Measurements from ENCODE around the gene TCERG1L. TPM values are rescaled to one million over a fixed set of nuclear protein-coding genes. Genes with fewer than 3 reads are reported as not detected.
A peak's percentile ranks its signal among the peaks of the same experiment; 100 is the strongest.

The TCERG1L gene
- total and polyA plus RNA-seq, 10 donors: 0.03 to 1.2 (median 0.30) TPM; not detected in 3

DNA sequence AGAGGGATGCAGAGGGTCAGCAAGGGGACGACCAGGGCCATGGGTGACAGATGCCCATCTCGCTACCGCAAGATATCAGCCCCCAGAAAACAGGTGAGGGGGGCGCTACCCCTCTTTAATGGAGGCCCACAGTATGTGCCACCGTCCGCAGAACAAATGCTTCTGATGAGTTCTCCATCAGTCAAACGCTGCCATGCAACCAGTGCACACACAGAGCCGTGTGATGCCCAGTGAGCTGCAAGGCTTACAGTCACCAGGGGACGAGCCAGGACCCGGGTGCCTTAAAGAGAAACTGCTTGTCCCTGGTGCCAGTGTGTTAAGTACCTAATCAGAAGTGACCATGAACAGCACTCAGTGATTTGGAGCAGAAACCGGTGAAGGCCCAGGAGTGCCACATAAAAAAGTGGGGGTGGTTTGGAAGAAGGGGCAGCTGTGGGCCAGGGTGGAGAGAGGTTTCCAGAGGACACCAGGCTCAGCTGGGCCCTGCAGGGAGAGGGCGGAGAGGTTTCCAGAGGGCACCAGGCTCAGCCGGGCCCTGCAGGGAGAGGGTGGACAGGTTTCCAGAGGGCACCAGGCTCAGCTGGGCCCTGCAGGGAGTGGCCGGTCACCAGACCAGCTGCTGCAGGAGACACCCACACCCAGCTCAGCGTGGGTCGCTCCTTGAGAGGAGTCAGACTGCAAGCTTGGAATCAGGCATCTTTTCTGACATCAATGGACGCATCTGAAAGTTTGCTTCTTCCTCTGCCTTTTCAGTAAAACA, 50.9 kb downstream of the TCERG1L start:
- TF ChIP-seq POLR2AphosphoS5 (IDR thresholded peaks at IDR 0.05) (no peak), POLR2A (IDR thresholded peaks at IDR 0.05) (no peak)
- TF ChIP-seq, protein P1, sequence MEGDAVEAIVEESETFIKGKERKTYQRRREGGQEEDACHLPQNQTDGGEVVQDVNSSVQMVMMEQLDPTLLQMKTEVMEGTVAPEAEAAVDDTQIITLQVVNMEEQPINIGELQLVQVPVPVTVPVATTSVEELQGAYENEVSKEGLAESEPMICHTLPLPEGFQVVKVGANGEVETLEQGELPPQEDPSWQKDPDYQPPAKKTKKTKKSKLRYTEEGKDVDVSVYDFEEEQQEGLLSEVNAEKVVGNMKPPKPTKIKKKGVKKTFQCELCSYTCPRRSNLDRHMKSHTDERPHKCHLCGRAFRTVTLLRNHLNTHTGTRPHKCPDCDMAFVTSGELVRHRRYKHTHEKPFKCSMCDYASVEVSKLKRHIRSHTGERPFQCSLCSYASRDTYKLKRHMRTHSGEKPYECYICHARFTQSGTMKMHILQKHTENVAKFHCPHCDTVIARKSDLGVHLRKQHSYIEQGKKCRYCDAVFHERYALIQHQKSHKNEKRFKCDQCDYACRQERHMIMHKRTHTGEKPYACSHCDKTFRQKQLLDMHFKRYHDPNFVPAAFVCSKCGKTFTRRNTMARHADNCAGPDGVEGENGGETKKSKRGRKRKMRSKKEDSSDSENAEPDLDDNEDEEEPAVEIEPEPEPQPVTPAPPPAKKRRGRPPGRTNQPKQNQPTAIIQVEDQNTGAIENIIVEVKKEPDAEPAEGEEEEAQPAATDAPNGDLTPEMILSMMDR (IDR thresholded peaks at IDR 0.05 in 8 of 11, conservative IDR thresholded peaks at IDR 0.05 in 3 of 11): no peak
- Histone ChIP-seq H3K4me3 (no peak overlapping the region), H3K4me1 (no peaks in the 10 kb centered on the region), H3K36me3 (no peaks in the 10 kb centered on the region), H3K27me3 (replicated peaks in 1 of 7) (no peaks in the 10 kb centered on the region), H3K9me3 (no peaks in the 10 kb centered on the region), H3K27ac (no peak overlapping the region)
- WGBS, 5 donors: 85 to 91% (median 88%) methylated on average over 14 to 17 of the region's 17 CpGs
- intact Hi-C loops (cut with DNase I; ENCODE audit: low total_unique reads): no loop called here
- DNase-seq: peak; percentile 66

DNA sequence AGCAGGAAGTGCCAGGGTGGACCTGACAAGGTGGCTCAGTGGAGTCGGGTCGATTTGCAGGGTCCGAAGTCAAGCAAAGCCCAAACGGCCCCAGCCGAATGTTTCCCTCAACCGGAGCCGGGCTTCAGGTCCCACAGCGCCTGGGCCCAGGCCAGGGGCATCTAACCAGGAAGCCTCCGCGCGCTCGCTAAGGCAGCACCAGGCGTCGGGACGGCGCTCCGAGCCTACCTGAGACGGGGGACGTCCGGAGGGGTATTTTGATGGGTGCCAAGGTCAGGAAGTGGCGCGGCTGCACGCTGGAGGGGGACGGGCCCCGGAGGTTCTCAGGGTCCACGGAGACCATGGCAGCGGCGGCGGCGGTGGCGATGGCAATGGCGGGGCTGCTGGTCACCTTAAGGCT, 51.5 kb downstream of the TCERG1L start:
- no peaks in the 10 kb centered on the region for H3K27me3 ChIP-seq (replicated peaks in 1 of 7)
- TF ChIP-seq POLR2AphosphoS5 (IDR thresholded peaks at IDR 0.05): no peak
- no peak for TF ChIP-seq POLR2A (IDR thresholded peaks at IDR 0.05)
- TF ChIP-seq, protein P1 (IDR thresholded peaks at IDR 0.05 in 8 of 11, conservative IDR thresholded peaks at IDR 0.05 in 3 of 11): no peak
- DNase-seq: peak; percentile 67
- intact Hi-C loops (cut with DNase I; ENCODE audit: low total_unique reads): no loop called here
- H3K27ac ChIP-seq: no peak overlapping the region
- no peak overlapping the region for H3K4me3 ChIP-seq
- H3K36me3 ChIP-seq: no peaks in the 10 kb centered on the region
- no peaks in the 10 kb centered on the region for H3K9me3 ChIP-seq
- no peaks in the 10 kb centered on the region for H3K4me1 ChIP-seq
- 92 to 98% (median 94%) methylated on average over 20 to 32 of the region's 32 CpGs for WGBS, 5 donors

DNA sequence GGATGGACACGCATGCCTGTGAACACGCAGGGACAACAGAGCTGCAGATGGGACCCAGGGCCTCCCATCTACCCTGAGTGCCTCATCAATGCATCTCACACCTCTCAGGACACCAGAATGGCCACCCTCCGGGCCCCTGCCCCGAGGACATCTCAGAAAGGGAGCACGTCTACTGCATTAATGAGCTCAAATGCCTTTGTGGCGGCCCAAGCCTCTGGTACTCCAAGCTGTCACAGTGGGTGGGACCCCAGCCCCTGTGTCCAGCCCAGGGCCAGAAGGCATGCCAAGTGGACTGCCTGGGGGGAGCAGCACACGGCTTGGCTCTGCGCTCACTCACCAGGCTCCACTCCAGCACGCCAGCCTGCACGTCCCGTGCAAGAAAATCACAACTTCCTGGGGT, 52.0 kb downstream of the TCERG1L start:
- Histone ChIP-seq H3K4me3 (no peak overlapping the region), H3K9me3 (no peaks in the 10 kb centered on the region), H3K4me1 (no peaks in the 10 kb centered on the region), H3K27me3 (replicated peaks in 1 of 7) (no peaks in the 10 kb centered on the region), H3K27ac (no peak overlapping the region), H3K36me3 (no peaks in the 10 kb centered on the region)
- intact Hi-C loops (cut with DNase I; ENCODE audit: low total_unique reads): no loop called here
- 72 to 97% (median 84%) methylated on average over 4 to 11 of the region's 11 CpGs for WGBS, 5 donors
- TF ChIP-seq POLR2A (IDR thresholded peaks at IDR 0.05) (no peak), POLR2AphosphoS5 (IDR thresholded peaks at IDR 0.05) (no peak)
- TF ChIP-seq, protein P1 (IDR thresholded peaks at IDR 0.05 in 8 of 11, conservative IDR thresholded peaks at IDR 0.05 in 3 of 11): no peak
- peak; percentile 65 for DNase-seq

DNA sequence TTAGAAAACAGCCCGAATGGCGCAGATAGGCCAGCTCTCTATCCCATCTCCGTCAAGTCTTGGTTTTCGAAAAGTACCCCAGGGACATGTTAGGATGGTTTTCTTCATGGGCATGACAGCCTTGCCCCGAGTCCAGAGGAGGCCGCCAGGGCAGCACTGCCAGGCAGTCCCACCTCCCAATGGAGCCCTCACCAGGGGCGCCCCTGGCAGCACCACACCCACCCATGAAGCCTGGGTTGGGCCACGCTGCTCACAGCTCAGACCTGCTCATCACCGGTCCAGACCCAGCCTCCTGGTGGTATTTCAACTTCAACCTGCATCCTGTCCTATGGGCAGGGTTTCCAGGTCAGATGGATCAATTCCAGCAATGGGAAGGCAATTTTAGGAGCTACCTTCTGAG, 53.3 kb downstream of the TCERG1L start:
- H3K27me3 ChIP-seq (replicated peaks in 1 of 7): no peaks in the 10 kb centered on the region
- H3K36me3 ChIP-seq: no peaks in the 10 kb centered on the region
- no peak overlapping the region for H3K4me3 ChIP-seq
- 75 to 94% (median 90%) methylated on average over 9 of the region's 9 CpGs for WGBS, 5 donors
- H3K9me3 ChIP-seq: no peaks in the 10 kb centered on the region
- H3K4me1 ChIP-seq: no peaks in the 10 kb centered on the region
- intact Hi-C loops (cut with DNase I; ENCODE audit: low total_unique reads): no loop called here
- TF ChIP-seq POLR2A (IDR thresholded peaks at IDR 0.05) (no peak), POLR2AphosphoS5 (IDR thresholded peaks at IDR 0.05) (no peak)
- TF ChIP-seq, protein P1 (IDR thresholded peaks at IDR 0.05 in 8 of 11, conservative IDR thresholded peaks at IDR 0.05 in 3 of 11): no peak
- peak; percentile 46 for DNase-seq
- H3K27ac ChIP-seq: no peak overlapping the region
